ENCODE data around the gene IMPDH1.

IMPDH1 gene

DNA sequence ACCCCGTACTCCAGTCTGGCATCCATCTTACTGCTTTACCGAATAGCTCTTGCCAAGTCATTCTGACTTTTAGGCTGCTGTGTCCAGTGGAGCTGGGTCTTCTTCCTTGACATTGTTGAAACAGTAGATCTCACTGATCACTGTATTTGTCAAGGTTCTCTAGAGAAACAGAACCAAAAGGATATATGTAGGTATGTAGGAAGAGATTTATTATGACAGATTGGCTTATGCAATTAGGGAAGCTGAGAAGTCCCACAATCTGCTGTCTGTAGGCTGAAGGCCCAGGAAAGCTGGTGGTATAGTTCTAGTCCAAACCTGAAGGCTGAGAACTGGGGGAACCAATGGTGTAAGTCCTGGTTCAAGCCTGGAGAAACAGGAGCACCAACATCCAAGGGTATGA is 36.2 kb downstream of the IMPDH1 start:
- DNase-seq (ENCODE audit: extremely low read depth, low read depth): no peak
- TF ChIP-seq, protein P1, sequence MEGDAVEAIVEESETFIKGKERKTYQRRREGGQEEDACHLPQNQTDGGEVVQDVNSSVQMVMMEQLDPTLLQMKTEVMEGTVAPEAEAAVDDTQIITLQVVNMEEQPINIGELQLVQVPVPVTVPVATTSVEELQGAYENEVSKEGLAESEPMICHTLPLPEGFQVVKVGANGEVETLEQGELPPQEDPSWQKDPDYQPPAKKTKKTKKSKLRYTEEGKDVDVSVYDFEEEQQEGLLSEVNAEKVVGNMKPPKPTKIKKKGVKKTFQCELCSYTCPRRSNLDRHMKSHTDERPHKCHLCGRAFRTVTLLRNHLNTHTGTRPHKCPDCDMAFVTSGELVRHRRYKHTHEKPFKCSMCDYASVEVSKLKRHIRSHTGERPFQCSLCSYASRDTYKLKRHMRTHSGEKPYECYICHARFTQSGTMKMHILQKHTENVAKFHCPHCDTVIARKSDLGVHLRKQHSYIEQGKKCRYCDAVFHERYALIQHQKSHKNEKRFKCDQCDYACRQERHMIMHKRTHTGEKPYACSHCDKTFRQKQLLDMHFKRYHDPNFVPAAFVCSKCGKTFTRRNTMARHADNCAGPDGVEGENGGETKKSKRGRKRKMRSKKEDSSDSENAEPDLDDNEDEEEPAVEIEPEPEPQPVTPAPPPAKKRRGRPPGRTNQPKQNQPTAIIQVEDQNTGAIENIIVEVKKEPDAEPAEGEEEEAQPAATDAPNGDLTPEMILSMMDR (IDR thresholded peaks at IDR 0.05; ENCODE audit: low read depth, low read length): no peak

DNA sequence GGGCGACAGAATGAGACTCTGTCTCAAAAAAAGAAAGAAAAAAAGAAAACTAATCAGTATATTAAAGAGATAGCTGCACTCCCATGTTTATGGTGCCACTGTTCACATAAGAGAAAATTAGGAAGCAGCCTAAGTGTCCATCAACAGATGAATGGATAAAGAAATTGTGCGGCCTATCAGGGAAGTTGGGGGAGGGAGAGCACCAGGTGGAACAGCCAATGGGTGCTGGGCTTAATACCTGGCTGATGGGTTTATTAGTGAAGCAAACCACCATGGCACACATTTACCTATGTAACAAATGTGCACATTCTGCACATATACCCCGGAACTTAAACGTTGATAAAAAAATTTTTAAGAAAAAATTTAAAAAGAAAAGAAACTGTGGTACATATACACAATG is 39.3 kb downstream of the IMPDH1 start:
- DNase-seq (ENCODE audit: extremely low read depth, low read depth): no peak
- TF ChIP-seq, protein P1 (IDR thresholded peaks at IDR 0.05; ENCODE audit: low read depth, low read length): no peak

DNA sequence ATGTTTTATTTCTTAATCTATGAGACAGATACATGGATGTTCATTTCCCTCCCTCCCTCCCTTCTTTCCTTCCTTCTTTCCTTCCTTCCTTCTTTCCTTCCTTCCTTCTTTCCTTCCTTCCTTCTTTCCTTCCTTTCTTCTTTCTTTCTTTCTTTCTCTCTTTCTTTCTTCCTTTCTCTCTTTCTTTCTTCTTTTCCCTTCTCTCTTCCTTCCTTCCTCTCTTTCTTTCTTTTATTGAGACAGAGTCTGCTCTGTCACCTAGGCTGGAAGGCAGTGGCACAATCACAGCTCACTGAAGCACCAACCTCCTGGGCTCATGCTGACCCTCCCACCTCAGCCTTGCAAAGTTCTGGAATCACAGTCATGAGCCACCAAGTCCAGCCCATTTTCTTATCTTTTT is 42.8 kb downstream of the IMPDH1 start:
- TF ChIP-seq, protein P1 (IDR thresholded peaks at IDR 0.05; ENCODE audit: low read depth, low read length): no peak
- DNase-seq (ENCODE audit: extremely low read depth, low read depth): no peak

DNA sequence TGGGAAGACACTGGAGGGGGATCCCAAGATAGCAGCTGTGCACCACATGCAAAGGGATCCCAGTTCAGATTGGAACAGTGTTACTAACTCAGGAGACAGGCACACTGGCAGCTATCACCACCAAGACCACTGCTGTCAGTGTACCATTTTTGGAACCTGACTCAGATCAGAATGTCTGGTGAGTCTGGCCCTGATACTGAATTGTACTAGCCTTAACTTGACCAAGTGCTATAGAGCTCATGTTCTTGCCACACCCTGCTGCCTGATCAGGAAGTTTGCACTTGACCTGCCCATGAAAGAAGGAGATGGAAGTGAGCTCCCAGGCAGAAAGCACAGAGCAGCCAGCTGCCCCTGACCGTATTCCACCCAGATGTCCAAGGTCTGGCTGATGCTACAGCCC is 43.5 kb downstream of the IMPDH1 start:
- TF ChIP-seq, protein P1 (IDR thresholded peaks at IDR 0.05; ENCODE audit: low read depth, low read length): no peak
- DNase-seq (ENCODE audit: extremely low read depth, low read depth): no peak

DNA sequence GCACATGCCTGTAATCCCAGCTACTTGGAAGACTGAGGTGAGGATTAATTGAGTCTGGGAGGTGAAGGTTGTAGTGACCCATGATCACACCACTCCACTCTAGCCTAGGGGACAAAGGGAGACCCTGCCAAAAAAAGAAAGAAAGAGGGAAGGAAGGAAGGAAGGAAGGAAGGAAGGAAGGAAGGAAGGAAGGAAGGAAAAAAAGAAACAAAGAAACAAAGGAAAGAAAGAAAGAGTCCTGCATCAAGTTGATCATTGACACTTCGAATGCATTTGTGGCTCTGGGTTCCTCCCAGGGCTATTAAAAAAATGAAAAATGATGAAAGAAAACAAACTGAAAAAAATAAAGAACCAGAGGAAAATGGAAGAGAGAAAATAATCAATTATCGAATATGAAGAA is 44.4 kb downstream of the IMPDH1 start:
- TF ChIP-seq, protein P1 (IDR thresholded peaks at IDR 0.05; ENCODE audit: low read depth, low read length): no peak
- no peak for DNase-seq (ENCODE audit: extremely low read depth, low read depth)

DNA sequence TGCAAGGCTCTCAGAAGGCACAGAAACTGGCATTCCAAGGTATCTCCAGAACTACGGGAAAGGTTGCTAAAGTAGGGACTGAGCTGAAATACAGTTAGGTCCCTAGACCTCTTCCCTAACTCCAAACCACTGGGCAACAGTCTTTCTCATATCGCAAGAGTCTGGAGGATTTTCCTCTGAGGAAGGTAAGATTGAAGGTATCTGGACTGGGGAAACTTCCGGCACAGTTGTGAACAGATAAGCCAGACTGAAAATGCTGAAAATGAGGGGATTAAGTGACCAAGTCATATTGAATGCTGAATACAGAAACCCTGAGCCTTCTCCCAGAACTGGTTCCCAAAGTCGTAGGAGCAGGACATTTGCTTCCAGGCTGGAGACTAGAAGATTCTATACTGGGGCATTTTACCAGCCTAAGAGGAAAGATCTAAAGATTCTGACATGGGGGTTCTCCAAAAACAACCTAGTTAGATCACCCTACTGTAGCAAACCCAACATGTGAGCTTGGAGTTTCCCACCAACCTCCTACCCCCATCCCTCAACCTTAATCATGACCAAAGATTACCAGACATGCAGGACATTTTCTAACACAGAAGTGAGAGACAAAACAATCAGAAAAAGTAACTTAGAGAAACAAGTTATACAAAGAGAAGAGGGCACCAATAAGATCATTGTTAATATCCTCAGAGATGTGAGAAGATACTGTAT is 45.5 kb downstream of the IMPDH1 start:
- no peak for DNase-seq (ENCODE audit: extremely low read depth, low read depth)

DNA sequence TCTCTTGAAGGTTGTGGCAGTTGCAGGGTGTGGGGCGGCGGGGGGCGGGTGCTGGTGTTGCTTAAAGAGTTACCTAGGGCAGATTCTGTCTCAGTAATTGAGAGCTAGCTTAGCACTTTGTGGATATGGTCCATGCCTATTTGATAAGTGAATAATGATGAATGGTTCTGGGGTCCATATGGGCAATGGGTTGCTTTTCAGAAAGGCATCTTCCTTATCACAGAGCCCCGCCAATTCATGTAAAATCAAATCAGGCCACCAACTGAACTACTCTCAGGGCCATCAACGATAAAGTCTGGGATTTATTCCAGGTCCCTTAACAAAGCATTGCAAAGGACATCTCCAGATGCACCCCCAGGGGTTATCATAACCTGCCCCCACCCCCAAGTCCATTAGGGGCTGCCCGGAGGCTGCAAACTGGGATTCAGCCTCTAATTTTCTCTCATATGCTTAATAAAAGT is 46.5 kb downstream of the IMPDH1 start:
- TF ChIP-seq, protein P1 (IDR thresholded peaks at IDR 0.05; ENCODE audit: low read depth, low read length): no peak

More for the DNA sequence above, 45.5 kb downstream of the IMPDH1 start:
- TF ChIP-seq, protein P1 (IDR thresholded peaks at IDR 0.05; ENCODE audit: low read depth, low read length): no peak

More for the DNA sequence above, 46.5 kb downstream of the IMPDH1 start:
- DNase-seq (ENCODE audit: extremely low read depth, low read depth): no peak
